Progenitor cell of endocrine pancreas (in vitro differentiated cells): ENCODE results near the gene TNRC6C. TPM values are rescaled to one million over a fixed set of nuclear protein-coding genes. Genes with fewer than 3 reads are reported as not detected.
A peak's percentile ranks its signal among the peaks of the same experiment; 100 is the strongest.
"Not testable (repeated sequence)": the region's sequence is repeated elsewhere in the genome, so short reads cannot be mapped to it uniquely, and the experiment has no call there.

Experiments used
- DNase-seq: peaks from one replicate; pipeline ENCODE4 v3.0.0; 2021; ENCODE audit warnings: low spot score; ENCODE audit not compliant: unreplicated experiment
- H3K27ac Mint-ChIP-seq: 2 replicates; pipeline ENCODE4 v1.8.0; 2021; ENCODE audit warnings: mild to moderate bottlenecking, moderate library complexity, mixed read lengths
- H3K27me3 Mint-ChIP-seq: 2 replicates; pipeline ENCODE4 v1.8.0; 2021; ENCODE audit warnings: mixed read lengths
- H3K36me3 Mint-ChIP-seq: 2 replicates; pipeline ENCODE4 v1.8.0; 2022; ENCODE audit warnings: mixed read lengths; ENCODE audit not compliant: insufficient read depth
- H3K4me1 Mint-ChIP-seq: 2 replicates; pipeline ENCODE4 v1.8.0; 2021; ENCODE audit warnings: low read depth, mixed read lengths
- H3K4me3 Mint-ChIP-seq: 2 replicates; pipeline ENCODE4 v1.8.0; 2021; ENCODE audit warnings: low read depth, mild to moderate bottlenecking, moderate library complexity, mixed read lengths
- H3K9me3 Mint-ChIP-seq: 2 replicates; pipeline ENCODE4 v1.8.0; 2021; ENCODE audit warnings: low read depth, mixed read lengths
- total RNA-seq: library from RNA; stranded (reverse); gene quantifications from 2 replicates; pipeline ENCODE4 v1.2.1, GENCODE V29; 2021
- TF ChIP-seq, protein P1 (sequence below): fragments of 200-600 bp; sonication (generic); IDR thresholded peaks from one replicate; pipeline ENCODE4 v1.5.0; 2021; ENCODE audit warnings: antibody characterized with exemption, mild to moderate bottlenecking; ENCODE audit not compliant: unreplicated experiment

TNRC6C gene
- total RNA-seq, 1 donor from 2014 or later, result 38.3 TPM

GRCh38 chr17:77962348-77962747, 3.8 kb downstream of the TNRC6C start:
- H3K27me3 Mint-ChIP-seq, result peaks cover 4% of the 10 kb centered on the region
- H3K9me3 Mint-ChIP-seq, result no peaks in the 10 kb centered on the region
- TF ChIP-seq, protein P1, sequence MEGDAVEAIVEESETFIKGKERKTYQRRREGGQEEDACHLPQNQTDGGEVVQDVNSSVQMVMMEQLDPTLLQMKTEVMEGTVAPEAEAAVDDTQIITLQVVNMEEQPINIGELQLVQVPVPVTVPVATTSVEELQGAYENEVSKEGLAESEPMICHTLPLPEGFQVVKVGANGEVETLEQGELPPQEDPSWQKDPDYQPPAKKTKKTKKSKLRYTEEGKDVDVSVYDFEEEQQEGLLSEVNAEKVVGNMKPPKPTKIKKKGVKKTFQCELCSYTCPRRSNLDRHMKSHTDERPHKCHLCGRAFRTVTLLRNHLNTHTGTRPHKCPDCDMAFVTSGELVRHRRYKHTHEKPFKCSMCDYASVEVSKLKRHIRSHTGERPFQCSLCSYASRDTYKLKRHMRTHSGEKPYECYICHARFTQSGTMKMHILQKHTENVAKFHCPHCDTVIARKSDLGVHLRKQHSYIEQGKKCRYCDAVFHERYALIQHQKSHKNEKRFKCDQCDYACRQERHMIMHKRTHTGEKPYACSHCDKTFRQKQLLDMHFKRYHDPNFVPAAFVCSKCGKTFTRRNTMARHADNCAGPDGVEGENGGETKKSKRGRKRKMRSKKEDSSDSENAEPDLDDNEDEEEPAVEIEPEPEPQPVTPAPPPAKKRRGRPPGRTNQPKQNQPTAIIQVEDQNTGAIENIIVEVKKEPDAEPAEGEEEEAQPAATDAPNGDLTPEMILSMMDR, result no peak
- peaks cover 1% of the 10 kb centered on the region for H3K36me3 Mint-ChIP-seq
- no peak overlapping the region for H3K27ac Mint-ChIP-seq
- H3K4me1 Mint-ChIP-seq, result peaks cover 13% of the 10 kb centered on the region
- DNase-seq, result no peak
- no peak overlapping the region for H3K4me3 Mint-ChIP-seq

- no peaks in the 10 kb centered on the region for H3K9me3 Mint-ChIP-seq
- H3K36me3 Mint-ChIP-seq, result peaks cover 1% of the 10 kb centered on the region
- H3K27me3 Mint-ChIP-seq, result no peaks in the 10 kb centered on the region
- no peak for DNase-seq
- TF ChIP-seq, protein P1, result no peak
- H3K4me3 Mint-ChIP-seq, result no peak overlapping the region
- peaks cover 14% of the 10 kb centered on the region for H3K4me1 Mint-ChIP-seq
- no peak overlapping the region for H3K27ac Mint-ChIP-seq
Measured at GRCh38 chr17:77963441-77963840, 4.9 kb downstream of the TNRC6C start.

DNA sequence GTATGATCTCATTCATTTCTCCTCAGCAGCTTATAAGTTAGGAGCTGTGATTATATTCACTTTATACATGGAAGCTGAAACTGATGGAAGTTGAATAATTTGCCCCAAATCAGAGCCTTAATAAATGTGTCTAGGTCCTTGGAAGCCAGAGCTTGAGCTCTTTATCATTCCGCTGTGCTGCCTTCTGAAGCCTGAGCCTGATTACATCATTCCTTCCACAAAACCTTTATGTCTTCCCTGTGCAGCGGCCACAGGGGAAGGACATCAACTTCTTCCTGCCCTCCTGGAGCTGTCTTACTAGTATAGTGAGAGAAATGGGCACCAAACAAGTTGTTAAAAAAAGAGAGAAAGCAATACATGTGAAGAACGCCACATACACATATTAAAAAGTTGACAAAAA, 6.8 kb downstream of the TNRC6C start:
- H3K27me3 Mint-ChIP-seq, result no peaks in the 10 kb centered on the region
- TF ChIP-seq, protein P1, result no peak
- no peak for DNase-seq
- no peak overlapping the region for H3K4me3 Mint-ChIP-seq
- peaks cover under 1% of the 10 kb centered on the region for H3K36me3 Mint-ChIP-seq
- H3K4me1 Mint-ChIP-seq, result peaks cover 12% of the 10 kb centered on the region
- no peaks in the 10 kb centered on the region for H3K9me3 Mint-ChIP-seq
- H3K27ac Mint-ChIP-seq, result no peak overlapping the region

GRCh38 chr17:77966476-77966875, 8.0 kb downstream of the TNRC6C start:
- peaks cover 11% of the 10 kb centered on the region for H3K4me1 Mint-ChIP-seq
- TF ChIP-seq, protein P1, result no peak

GRCh38 chr17:77968788-77969187, 10.3 kb downstream of the TNRC6C start:
- Mint-ChIP-seq H3K4me3 (no peak overlapping the region), H3K4me1 (peaks cover 7% of the 10 kb centered on the region), H3K27ac (peak overlapping the region; percentile 88)

More at GRCh38 chr17:77966476-77966875, 8.0 kb downstream of the TNRC6C start:
- Mint-ChIP-seq H3K27ac (no peak overlapping the region), H3K9me3 (no peaks in the 10 kb centered on the region), H3K4me3 (no peak overlapping the region), H3K27me3 (no peaks in the 10 kb centered on the region), H3K36me3 (no peaks in the 10 kb centered on the region)
- no peak for DNase-seq

GRCh38 chr17:77972271-77972670, 13.8 kb downstream of the TNRC6C start:
- not testable (repeated sequence) for H3K9me3 Mint-ChIP-seq, H3K27ac Mint-ChIP-seq, DNase-seq

More at GRCh38 chr17:77968788-77969187, 10.3 kb downstream of the TNRC6C start:
- no peaks in the 10 kb centered on the region for H3K27me3 Mint-ChIP-seq
- no peaks in the 10 kb centered on the region for H3K9me3 Mint-ChIP-seq
- DNase-seq, result no peak
- H3K36me3 Mint-ChIP-seq, result no peaks in the 10 kb centered on the region
- TF ChIP-seq, protein P1, result no peak

More at GRCh38 chr17:77972271-77972670, 13.8 kb downstream of the TNRC6C start:
- not testable (repeated sequence) for H3K4me1 Mint-ChIP-seq, H3K4me3 Mint-ChIP-seq, H3K27me3 Mint-ChIP-seq, H3K36me3 Mint-ChIP-seq
